SK-N-SH treated with all-trans-retinoic acid at 6 μM for 48 hours (cell line): ENCODE measurements around the gene HDAC4.

Experiments
- ATAC-seq: fragments of 200-7000 bp; cut with Tn5 transposase; 3 replicates; pipeline ENCODE4 v1.9.1; 2020; ENCODE audit warnings: mild to moderate bottlenecking, moderate library complexity
- ARNTL ChIP-seq: fragments of 450-650 bp; formaldehyde crosslinking; IDR thresholded peaks from 2 replicates; pipeline ENCODE4 v1.5.0; 2020; ENCODE audit warnings: low read depth, mild to moderate bottlenecking, moderate library complexity, borderline replicate concordance
- BACH2 ChIP-seq: fragments of 250-450 bp; sonication (Bioruptor Pico); IDR thresholded peaks from 2 replicates; pipeline ENCODE4 v1.9.0; 2021; ENCODE audit warnings: mild to moderate bottlenecking, borderline replicate concordance
- CSDC2 ChIP-seq: fragments of 250-450 bp; sonication (Bioruptor Pico); IDR thresholded peaks from 2 replicates; pipeline ENCODE4 v1.5.0; 2020; ENCODE audit warnings: mild to moderate bottlenecking, moderate library complexity
- ESRRG ChIP-seq: fragments of 250-450 bp; sonication (Bioruptor Pico); IDR thresholded peaks from 2 replicates; pipeline ENCODE4 v1.6.1; 2021; ENCODE audit warnings: mild to moderate bottlenecking
- GLIS3 ChIP-seq: fragments of 250-450 bp; sonication (Bioruptor Pico); IDR thresholded peaks from 2 replicates; pipeline ENCODE4 v1.5.0; 2020; ENCODE audit warnings: mild to moderate bottlenecking, moderate library complexity
- ISL1 ChIP-seq: fragments of 250-450 bp; sonication (Bioruptor Pico); IDR thresholded peaks from 2 replicates; pipeline ENCODE4 v2.1.2; 2022; ENCODE audit warnings: mild to moderate bottlenecking, moderate library complexity
- OSR1 ChIP-seq: fragments of 250-450 bp; sonication (Bioruptor Pico); IDR thresholded peaks from 2 replicates; pipeline ENCODE4 v1.8.0; 2022; ENCODE audit warnings: moderate library complexity, mild to moderate bottlenecking, inconsistent platforms
- RARB ChIP-seq: fragments of 250-450 bp; sonication (Bioruptor Pico); IDR thresholded peaks from 2 replicates; pipeline ENCODE4 v1.8.0; 2021; ENCODE audit warnings: mild to moderate bottlenecking, moderate library complexity
- SNAI2 ChIP-seq: fragments of 250-450 bp; sonication (Bioruptor Pico); IDR thresholded peaks from 2 replicates; pipeline ENCODE4 v1.5.0; 2020; ENCODE audit warnings: mild to moderate bottlenecking, moderate library complexity
- TCF4 ChIP-seq: fragments of 250-450 bp; sonication (Bioruptor Pico); IDR thresholded peaks from 2 replicates; pipeline ENCODE4 v1.8.0; 2021; ENCODE audit warnings: mild to moderate bottlenecking, moderate library complexity, borderline replicate concordance
- TOX ChIP-seq: fragments of 250-450 bp; sonication (Bioruptor Pico); IDR thresholded peaks from 2 replicates; pipeline ENCODE4 v1.8.0; 2021; ENCODE audit warnings: mild to moderate bottlenecking, moderate library complexity, borderline replicate concordance
- ZC3H10 ChIP-seq: fragments of 250-450 bp; sonication (Bioruptor Pico); IDR thresholded peaks from 2 replicates; pipeline ENCODE4 v1.5.1; 2021; ENCODE audit warnings: mild to moderate bottlenecking, moderate library complexity
- ZFP3 ChIP-seq: fragments of 250-450 bp; sonication (Bioruptor Pico); IDR thresholded peaks from 2 replicates; pipeline ENCODE4 v1.5.0; 2020; ENCODE audit warnings: mild to moderate bottlenecking, moderate library complexity
- ZFP30 ChIP-seq: fragments of 450-650 bp; formaldehyde crosslinking; IDR thresholded peaks from 2 replicates; pipeline ENCODE4 v1.5.0; 2022; ENCODE audit warnings: mild to moderate bottlenecking, moderate library complexity
- ZNF70 ChIP-seq: fragments of 450-650 bp; formaldehyde crosslinking; IDR thresholded peaks from 2 replicates; pipeline ENCODE4 v1.5.0; 2020; ENCODE audit warnings: mild to moderate bottlenecking, moderate library complexity
- ZNF8 ChIP-seq: fragments of 450-650 bp; formaldehyde crosslinking; IDR thresholded peaks from 2 replicates; pipeline ENCODE4 v1.5.0; 2020; ENCODE audit warnings: mild to moderate bottlenecking, moderate library complexity
- TF ChIP-seq, protein P1 (sequence below): fragments of 250-450 bp; sonication (Bioruptor Pico); IDR thresholded peaks from 2 replicates; pipeline ENCODE4 v1.5.0; 2020; ENCODE audit warnings: mild to moderate bottlenecking, moderate library complexity
- TF ChIP-seq, protein P2 (sequence below): fragments of 250-450 bp; sonication (Bioruptor Pico); IDR thresholded peaks from 2 replicates; pipeline ENCODE4 v1.5.1; 2021; ENCODE audit warnings: mild to moderate bottlenecking, moderate library complexity
- TF ChIP-seq, protein P3 (sequence below): fragments of 250-450 bp; sonication (Bioruptor Pico); IDR thresholded peaks from 2 replicates; pipeline ENCODE4 v1.8.0; 2021; ENCODE audit warnings: low read depth, mild to moderate bottlenecking, moderate library complexity, borderline replicate concordance
- TF ChIP-seq, protein P4 (sequence below): fragments of 250-450 bp; sonication (Bioruptor Pico); IDR thresholded peaks from 2 replicates; pipeline ENCODE4 v1.5.1; 2020; ENCODE audit warnings: low read depth, mild to moderate bottlenecking, moderate library complexity

Gene HDAC4

DNA sequence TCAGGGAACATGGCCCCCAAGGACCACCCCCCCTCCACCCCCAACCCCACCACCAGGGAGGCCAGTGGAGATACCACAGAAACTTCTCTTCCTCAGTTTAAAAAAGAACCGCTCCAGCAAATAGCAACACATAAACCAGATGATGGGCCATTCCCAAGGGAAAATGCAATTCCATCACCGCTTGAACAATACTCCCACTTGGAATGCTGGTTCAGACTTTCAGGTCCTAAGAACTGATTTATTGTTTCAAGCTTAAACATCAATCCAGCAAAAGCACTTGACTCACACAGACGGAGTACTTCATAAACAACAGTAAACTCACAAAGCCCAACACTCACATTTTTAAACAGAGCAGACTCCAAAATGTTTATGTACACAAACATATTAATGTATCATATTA, 6.9 kb downstream of the HDAC4 start:
- TF ChIP-seq ESRRG (CRISPR knock-in tag) (no peak), ZNF70 (CRISPR knock-in tag) (no peak), BACH2 (no peak), ISL1 (CRISPR knock-in tag) (no peak), TOX (CRISPR knock-in tag) (no peak), ZFP3 (CRISPR knock-in tag) (no peak), RARB (no peak), GLIS3 (CRISPR knock-in tag) (no peak)
- TF ChIP-seq, protein P1, sequence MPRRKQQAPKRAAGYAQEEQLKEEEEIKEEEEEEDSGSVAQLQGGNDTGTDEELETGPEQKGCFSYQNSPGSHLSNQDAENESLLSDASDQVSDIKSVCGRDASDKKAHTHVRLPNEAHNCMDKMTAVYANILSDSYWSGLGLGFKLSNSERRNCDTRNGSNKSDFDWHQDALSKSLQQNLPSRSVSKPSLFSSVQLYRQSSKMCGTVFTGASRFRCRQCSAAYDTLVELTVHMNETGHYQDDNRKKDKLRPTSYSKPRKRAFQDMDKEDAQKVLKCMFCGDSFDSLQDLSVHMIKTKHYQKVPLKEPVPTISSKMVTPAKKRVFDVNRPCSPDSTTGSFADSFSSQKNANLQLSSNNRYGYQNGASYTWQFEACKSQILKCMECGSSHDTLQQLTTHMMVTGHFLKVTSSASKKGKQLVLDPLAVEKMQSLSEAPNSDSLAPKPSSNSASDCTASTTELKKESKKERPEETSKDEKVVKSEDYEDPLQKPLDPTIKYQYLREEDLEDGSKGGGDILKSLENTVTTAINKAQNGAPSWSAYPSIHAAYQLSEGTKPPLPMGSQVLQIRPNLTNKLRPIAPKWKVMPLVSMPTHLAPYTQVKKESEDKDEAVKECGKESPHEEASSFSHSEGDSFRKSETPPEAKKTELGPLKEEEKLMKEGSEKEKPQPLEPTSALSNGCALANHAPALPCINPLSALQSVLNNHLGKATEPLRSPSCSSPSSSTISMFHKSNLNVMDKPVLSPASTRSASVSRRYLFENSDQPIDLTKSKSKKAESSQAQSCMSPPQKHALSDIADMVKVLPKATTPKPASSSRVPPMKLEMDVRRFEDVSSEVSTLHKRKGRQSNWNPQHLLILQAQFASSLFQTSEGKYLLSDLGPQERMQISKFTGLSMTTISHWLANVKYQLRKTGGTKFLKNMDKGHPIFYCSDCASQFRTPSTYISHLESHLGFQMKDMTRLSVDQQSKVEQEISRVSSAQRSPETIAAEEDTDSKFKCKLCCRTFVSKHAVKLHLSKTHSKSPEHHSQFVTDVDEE (CRISPR knock-in tag), result no peak
- ATAC-seq, result no peak

DNA sequence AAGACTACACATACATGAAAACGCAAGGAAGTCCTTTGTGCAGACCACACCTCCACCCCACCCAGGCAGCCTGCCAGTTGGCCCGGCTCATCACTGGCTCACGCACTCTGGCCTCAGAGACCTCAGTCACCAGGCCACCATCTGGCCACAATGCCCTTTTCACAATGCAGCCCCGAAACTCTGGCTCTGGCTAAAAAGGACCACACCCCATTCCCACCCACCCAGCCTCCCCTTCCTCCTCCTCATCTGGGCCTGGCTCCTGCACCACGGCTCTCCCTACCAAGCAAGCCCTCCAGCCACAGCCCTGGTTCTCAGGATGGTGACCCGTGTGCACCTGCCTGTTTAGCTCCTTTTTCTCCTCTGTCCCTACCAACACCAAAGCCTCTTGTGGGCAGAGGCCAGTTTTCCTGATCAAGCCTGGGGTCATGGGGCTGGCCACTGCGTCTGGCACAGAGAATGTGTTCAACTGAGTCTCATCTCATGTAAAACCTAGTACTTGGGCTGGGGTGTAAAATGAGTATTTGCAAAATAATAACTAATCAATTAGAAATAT, 7.4 kb downstream of the HDAC4 start:
- TF ChIP-seq, protein P2, sequence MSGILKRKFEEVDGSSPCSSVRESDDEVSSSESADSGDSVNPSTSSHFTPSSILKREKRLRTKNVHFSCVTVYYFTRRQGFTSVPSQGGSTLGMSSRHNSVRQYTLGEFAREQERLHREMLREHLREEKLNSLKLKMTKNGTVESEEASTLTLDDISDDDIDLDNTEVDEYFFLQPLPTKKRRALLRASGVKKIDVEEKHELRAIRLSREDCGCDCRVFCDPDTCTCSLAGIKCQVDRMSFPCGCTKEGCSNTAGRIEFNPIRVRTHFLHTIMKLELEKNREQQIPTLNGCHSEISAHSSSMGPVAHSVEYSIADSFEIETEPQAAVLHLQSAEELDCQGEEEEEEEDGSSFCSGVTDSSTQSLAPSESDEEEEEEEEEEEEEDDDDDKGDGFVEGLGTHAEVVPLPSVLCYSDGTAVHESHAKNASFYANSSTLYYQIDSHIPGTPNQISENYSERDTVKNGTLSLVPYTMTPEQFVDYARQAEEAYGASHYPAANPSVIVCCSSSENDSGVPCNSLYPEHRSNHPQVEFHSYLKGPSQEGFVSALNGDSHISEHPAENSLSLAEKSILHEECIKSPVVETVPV (CRISPR knock-in tag), result no peak
- TF ChIP-seq TCF4, result no peak
- TF ChIP-seq RARB, result no peak
- TF ChIP-seq CSDC2 (CRISPR knock-in tag), result no peak
- TF ChIP-seq TOX (CRISPR knock-in tag), result no peak
- TF ChIP-seq ZNF70 (CRISPR knock-in tag), result no peak
- no peak for TF ChIP-seq SNAI2 (CRISPR knock-in tag)
- TF ChIP-seq, protein P3, sequence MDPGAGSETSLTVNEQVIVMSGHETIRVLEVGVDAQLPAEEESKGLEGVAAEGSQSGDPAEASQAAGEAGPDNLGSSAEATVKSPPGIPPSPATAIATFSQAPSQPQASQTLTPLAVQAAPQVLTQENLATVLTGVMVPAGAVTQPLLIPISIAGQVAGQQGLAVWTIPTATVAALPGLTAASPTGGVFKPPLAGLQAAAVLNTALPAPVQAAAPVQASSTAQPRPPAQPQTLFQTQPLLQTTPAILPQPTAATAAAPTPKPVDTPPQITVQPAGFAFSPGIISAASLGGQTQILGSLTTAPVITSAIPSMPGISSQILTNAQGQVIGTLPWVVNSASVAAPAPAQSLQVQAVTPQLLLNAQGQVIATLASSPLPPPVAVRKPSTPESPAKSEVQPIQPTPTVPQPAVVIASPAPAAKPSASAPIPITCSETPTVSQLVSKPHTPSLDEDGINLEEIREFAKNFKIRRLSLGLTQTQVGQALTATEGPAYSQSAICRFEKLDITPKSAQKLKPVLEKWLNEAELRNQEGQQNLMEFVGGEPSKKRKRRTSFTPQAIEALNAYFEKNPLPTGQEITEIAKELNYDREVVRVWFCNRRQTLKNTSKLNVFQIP (CRISPR knock-in tag), result no peak
- no peak for TF ChIP-seq ZC3H10 (CRISPR knock-in tag)
- TF ChIP-seq ZFP30 (CRISPR knock-in tag), result no peak
- TF ChIP-seq OSR1 (CRISPR knock-in tag), result no peak
- no peak for ATAC-seq

DNA sequence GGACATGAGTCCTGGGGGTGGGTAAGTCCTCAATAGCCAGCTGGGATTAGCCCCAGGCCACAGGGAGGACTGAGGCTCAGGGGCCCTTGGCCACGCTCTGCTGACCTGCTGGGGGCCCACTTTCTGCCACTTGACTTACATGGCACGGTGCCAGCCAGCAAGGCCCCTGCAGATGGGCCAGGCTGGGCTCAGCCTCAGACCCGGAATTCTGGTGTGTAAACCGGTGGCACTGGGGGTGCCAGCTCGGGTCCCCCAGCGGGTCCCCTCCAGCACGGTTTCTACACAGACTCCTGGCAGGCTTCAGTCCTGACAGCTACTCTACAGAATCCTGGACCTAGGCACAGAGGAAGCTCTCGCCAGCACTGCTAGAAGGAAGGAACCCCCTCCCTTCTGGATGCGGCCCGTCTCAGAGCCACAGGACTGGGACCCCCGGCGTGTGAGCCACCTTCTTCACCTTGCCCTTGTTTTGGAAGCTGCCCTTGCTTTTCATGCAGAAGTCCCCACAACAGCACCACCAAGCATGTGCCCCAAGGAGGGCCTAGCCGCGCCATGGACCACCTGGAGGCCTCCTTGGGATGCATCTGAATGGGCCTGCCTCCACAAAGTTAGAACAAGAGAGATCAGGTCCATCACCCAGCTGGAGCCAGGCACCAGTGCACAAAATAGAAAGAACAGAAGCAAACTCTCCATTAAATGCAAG, 8.0 kb downstream of the HDAC4 start:
- ATAC-seq, result no peak
- no peak for TF ChIP-seq ISL1 (CRISPR knock-in tag)
- TF ChIP-seq TOX (CRISPR knock-in tag), result no peak
- no peak for TF ChIP-seq GLIS3 (CRISPR knock-in tag)
- no peak for TF ChIP-seq OSR1 (CRISPR knock-in tag)
- TF ChIP-seq CSDC2 (CRISPR knock-in tag), result no peak
- no peak for TF ChIP-seq ZFP3 (CRISPR knock-in tag)
- TF ChIP-seq, protein P2 (CRISPR knock-in tag), result no peak
- TF ChIP-seq ZFP30 (CRISPR knock-in tag), result no peak
- no peak for TF ChIP-seq ZNF8 (CRISPR knock-in tag)
- TF ChIP-seq ZC3H10 (CRISPR knock-in tag), result no peak
- TF ChIP-seq, protein P4, sequence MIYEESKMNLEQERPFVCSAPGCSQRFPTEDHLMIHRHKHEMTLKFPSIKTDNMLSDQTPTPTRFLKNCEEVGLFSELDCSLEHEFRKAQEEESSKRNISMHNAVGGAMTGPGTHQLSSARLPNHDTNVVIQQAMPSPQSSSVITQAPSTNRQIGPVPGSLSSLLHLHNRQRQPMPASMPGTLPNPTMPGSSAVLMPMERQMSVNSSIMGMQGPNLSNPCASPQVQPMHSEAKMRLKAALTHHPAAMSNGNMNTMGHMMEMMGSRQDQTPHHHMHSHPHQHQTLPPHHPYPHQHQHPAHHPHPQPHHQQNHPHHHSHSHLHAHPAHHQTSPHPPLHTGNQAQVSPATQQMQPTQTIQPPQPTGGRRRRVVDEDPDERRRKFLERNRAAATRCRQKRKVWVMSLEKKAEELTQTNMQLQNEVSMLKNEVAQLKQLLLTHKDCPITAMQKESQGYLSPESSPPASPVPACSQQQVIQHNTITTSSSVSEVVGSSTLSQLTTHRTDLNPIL (CRISPR knock-in tag), result no peak
- no peak for TF ChIP-seq ARNTL (CRISPR knock-in tag)
- TF ChIP-seq ESRRG (CRISPR knock-in tag), result no peak
- TF ChIP-seq, all 23 proteins: peak for 0
